Spleen (tissue), 7 donors: ENCODE results near the gene SIVA1.

ENCODE experiments used
- CTCF ChIP-seq, 11 experiments: fragments of 200-600 bp in 7 of 11; fragments of 450-650 bp in 4 of 11; sonication (generic) in 4 of 11; IDR thresholded peaks in 8 of 11; conservative IDR thresholded peaks in 3 of 11; 1 replicate in 7 of 11; 2 replicates in 4 of 11; pipeline versions ENCODE4 v1.4.0 to v1.8.0; 2016 to 2021; ENCODE audit warnings: antibody characterized with exemption in 11 of 11, inconsistent platforms in 4 of 11, mild to moderate bottlenecking in 1 of 11
- POLR2A ChIP-seq, 3 donors: fragments of 450-650 bp; IDR thresholded peaks; one replicate each; pipeline ENCODE4 v1.5.1; 2017; ENCODE audit warnings: antibody characterized with exemption in 3 of 3, mild to moderate bottlenecking in 1 of 3
- POLR2AphosphoS5 ChIP-seq, 3 donors: sonication (generic); formaldehyde crosslinking; IDR thresholded peaks; one replicate each; pipeline ENCODE4 v1.5.1; 2017; ENCODE audit warnings: antibody characterized with exemption in 3 of 3
- donor health status: DM: no; HTN: no; CAD: no; lungs with moderate emphysema.
- donor health status: DM: no; HTN: no; CAD: no.
- donor health status: DM: no; HTN: no; CAD: no.

DNA sequence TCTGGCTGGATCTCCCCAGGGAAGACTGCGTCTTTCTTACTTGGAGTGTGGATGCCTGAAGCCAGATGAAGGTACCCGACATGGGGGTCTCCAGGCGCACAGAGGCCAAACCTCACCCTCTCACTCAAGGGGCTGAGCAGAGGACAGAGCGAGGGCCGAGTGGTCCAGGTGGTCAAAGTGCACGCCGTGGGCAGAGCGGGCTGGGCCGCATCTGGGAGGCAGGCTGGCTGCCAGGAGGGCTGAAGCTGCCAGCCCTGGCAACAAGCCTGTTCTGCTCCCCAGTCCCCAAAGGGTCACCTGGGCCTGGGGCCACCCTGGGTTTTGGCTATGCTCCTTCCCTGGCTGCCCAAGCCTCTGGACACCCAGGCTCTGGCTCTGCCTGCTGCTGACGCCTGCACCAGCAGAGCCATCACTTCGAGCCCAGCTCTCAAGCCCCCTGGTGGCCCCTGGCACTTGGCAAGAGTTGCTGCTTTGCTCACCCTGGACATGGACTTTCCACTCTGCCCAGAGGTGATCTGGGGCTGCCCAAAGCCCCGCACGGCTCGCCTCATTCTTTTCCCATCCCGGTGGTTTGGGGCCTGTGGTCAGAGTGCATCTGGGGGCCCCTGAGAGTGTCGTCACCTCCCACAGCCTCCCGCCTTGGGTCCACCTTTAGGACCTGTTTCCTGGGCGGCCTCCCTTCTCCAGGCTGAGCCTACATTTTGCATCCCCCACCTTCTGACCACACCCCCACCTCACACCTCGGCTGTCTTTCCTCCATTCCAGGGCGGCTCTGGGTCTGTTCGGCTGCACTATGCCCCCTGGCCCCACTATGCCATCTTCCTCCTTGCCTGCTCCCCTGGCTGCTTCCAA lies 26.1 kb upstream of the SIVA1 start:
- TF ChIP-seq CTCF (IDR thresholded peaks at IDR 0.05 in 8 of 11, conservative IDR thresholded peaks at IDR 0.05 in 3 of 11) = no peak
- no peak for TF ChIP-seq POLR2A (IDR thresholded peaks at IDR 0.05)
- TF ChIP-seq POLR2AphosphoS5 (IDR thresholded peaks at IDR 0.05) = no peak
